Fibroblast of mammary gland (primary cell): ENCODE results near the gene ZNF618.

Experiments
- DNase-seq: peaks from one replicate; pipeline ENCODE4 v3.0.0-alpha.2; 2010; ENCODE audit warnings: low read depth
- H3K4me3 ChIP-seq: 2 replicates; pipeline ENCODE4 v1.5.1; 2011; ENCODE audit warnings: low read depth, mild to moderate bottlenecking, low read length, moderate library complexity; ENCODE audit not compliant: control insufficient read depth
- TF ChIP-seq, protein P1 (sequence below): conservative IDR thresholded peaks from 2 replicates; pipeline ENCODE4 v1.5.1; 2011; ENCODE audit warnings: low read depth, low read length, inconsistent platforms; ENCODE audit not compliant: control insufficient read depth, insufficient read depth

ZNF618 gene

DNA sequence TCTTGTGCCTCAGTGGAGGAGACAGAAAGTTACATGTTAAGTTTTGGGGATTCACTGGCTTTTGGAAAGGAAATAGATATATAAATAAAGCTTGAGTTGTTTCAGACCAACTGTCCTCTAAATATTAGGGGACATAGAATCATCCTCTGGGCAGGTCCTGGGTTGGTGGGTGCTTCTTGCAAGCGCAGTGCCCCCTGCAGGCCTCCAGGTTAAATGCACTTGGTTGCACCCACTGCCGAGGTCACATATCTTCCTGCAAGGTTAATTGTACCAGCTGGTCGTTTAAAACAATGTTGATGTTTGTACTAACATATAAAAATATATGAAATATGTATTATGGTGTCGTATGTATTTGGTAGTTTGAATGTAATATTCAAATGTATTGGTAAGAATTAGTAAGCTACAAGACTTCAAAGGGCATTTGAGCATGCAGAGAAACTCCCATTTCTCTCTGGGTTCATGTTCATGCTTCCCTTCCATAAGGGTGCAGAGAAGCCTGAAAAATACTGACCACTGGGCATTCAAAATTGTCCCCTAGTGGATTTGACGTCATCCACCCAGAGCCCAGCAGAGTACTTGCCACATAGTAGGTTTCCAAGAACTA lies 87.0 kb downstream of the ZNF618 start:
- H3K4me3 ChIP-seq: no peak overlapping the region
- DNase-seq: peak; percentile 67
- TF ChIP-seq, protein P1, sequence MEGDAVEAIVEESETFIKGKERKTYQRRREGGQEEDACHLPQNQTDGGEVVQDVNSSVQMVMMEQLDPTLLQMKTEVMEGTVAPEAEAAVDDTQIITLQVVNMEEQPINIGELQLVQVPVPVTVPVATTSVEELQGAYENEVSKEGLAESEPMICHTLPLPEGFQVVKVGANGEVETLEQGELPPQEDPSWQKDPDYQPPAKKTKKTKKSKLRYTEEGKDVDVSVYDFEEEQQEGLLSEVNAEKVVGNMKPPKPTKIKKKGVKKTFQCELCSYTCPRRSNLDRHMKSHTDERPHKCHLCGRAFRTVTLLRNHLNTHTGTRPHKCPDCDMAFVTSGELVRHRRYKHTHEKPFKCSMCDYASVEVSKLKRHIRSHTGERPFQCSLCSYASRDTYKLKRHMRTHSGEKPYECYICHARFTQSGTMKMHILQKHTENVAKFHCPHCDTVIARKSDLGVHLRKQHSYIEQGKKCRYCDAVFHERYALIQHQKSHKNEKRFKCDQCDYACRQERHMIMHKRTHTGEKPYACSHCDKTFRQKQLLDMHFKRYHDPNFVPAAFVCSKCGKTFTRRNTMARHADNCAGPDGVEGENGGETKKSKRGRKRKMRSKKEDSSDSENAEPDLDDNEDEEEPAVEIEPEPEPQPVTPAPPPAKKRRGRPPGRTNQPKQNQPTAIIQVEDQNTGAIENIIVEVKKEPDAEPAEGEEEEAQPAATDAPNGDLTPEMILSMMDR: peak; percentile 83

GRCh38 chr9:113963696-113964494 lies 87.8 kb downstream of the ZNF618 start:
- H3K4me3 ChIP-seq: no peak overlapping the region
- TF ChIP-seq, protein P1: no peak
- no peak for DNase-seq

GRCh38 chr9:113964495-113965170 lies 88.5 kb downstream of the ZNF618 start:
- TF ChIP-seq, protein P1: no peak
- DNase-seq: no peak
- no peak overlapping the region for H3K4me3 ChIP-seq

DNA sequence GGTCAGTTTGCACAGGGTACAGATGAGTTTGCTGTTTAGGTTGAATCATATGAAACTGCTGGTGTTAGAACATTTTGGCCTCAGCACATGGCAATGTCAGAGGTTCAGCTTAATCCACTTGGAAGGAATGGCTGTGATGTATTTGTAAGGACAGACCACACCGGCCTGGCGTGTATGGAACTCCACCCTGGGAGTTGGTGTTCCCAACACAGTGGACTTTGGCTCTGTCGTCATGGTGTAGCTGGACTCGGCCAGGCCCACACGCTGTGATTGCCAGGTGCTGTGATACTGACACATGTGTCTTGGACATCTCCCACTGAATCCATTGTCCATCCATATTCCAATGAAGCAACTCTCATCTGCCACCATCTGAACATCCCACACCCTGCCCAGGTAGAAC lies 90.3 kb downstream of the ZNF618 start:
- no peak for DNase-seq
- TF ChIP-seq, protein P1: no peak
- no peak overlapping the region for H3K4me3 ChIP-seq

GRCh38 chr9:113967380-113967779 lies 91.3 kb downstream of the ZNF618 start:
- no peak for DNase-seq
- TF ChIP-seq, protein P1: no peak
- no peak overlapping the region for H3K4me3 ChIP-seq

GRCh38 chr9:113969343-113969742 lies 93.2 kb downstream of the ZNF618 start:
- no peak overlapping the region for H3K4me3 ChIP-seq
- TF ChIP-seq, protein P1: no peak
- DNase-seq: no peak
